Upper lobe of left lung (tissue), 4 donors: ENCODE data around the gene PKN2.

Experiments
- CTCF ChIP-seq, 6 experiments: fragments of 450-650 bp in 4 of 6; fragments of 200-600 bp in 2 of 6; sonication (generic) in 2 of 6; IDR thresholded peaks; one replicate each; pipeline ENCODE4 v1.5.1; 2016 to 2019; ENCODE audit warnings: antibody characterized with exemption in 6 of 6
- POLR2AphosphoS5 ChIP-seq, 2 donors: sonication (generic); formaldehyde crosslinking; IDR thresholded peaks; one replicate each; pipeline ENCODE4 v1.5.1; 2017; ENCODE audit warnings: antibody characterized with exemption in 2 of 2

- TF ChIP-seq CTCF (IDR thresholded peaks at IDR 0.05), result no peak
- no peak for TF ChIP-seq POLR2AphosphoS5 (IDR thresholded peaks at IDR 0.05)
These were observed 79.8 kb downstream of the PKN2 start for GRCh38 chr1:88763649-88764406.
